ENCODE data around the gene ATF7. TPM values are rescaled to one million over a fixed set of nuclear protein-coding genes. Genes with fewer than 3 reads are reported as not detected.
"Not testable (repeated sequence)": the region's sequence is repeated elsewhere in the genome, so short reads cannot be mapped to it uniquely, and the experiment has no call there.

Gene ATF7
- polyA plus RNA-seq, 3 donors: 21.7 to 27.9 (median 24.4) TPM

GRCh38 chr12:53568809-53569557 is 57.2 kb downstream of the ATF7 start:
- H3K4me3 ChIP-seq (replicated peaks in 1 of 3; ENCODE audit: low read depth in 2 of 3, low read length in 3 of 3): no peak overlapping the region
- Mint-ChIP-seq H3K4me1 (peaks cover 39% of the 10 kb centered on the region), H3K27me3 (ENCODE audit: low read depth in 3 of 3) (no peaks in the 10 kb centered on the region), H3K9me3 (peaks cover 0 to 2% (median 0%) of the 10 kb centered on the region in 7 donors), H3K36me3 (peaks cover 15 to 31% of the 10 kb centered on the region in 2 donors), H3K4me3 (no peak overlapping the region), H3K27ac (no peak overlapping the region)
- intact Hi-C loops (cut with micrococcal nuclease): no loop called here
- H3K27ac ChIP-seq (ENCODE audit: low read depth in 1 of 2, low read length in 2 of 2): no peak overlapping the region
- H4K20me1 ChIP-seq (ENCODE audit: insufficient read depth, low read length): peaks cover 40% of the 10 kb centered on the region
- no peaks in the 10 kb centered on the region for H3K9me3 ChIP-seq (replicated peaks in 1 of 2; ENCODE audit: control insufficient read depth in 1 of 2, insufficient read depth in 1 of 2, low read length in 2 of 2)
- WGBS (ENCODE audit: insufficient coverage): no CpG with 5 or more reads among the region's 2 CpGs
- peaks cover 13 to 18% of the 10 kb centered on the region in 2 donors for H3K4me1 ChIP-seq (ENCODE audit: control insufficient read depth in 1 of 2, insufficient read depth in 2 of 2, low read length in 2 of 2)
- H3K36me3 ChIP-seq (replicated peaks in 1 of 2; ENCODE audit: control insufficient read depth in 1 of 2, insufficient read depth in 2 of 2, low read length in 2 of 2): peaks cover 7 to 18% of the 10 kb centered on the region in 2 donors
- peaks cover 66% of the 10 kb centered on the region for H3K79me2 ChIP-seq (ENCODE audit: insufficient read depth, low read length)
- no peak overlapping the region for H3K9ac ChIP-seq (ENCODE audit: insufficient read depth, low read length, poor library complexity, severe bottlenecking)
- H3K27me3 ChIP-seq (ENCODE audit: control insufficient read depth in 2 of 2, insufficient read depth in 2 of 2, low read length in 2 of 2): no peaks in the 10 kb centered on the region
- no peak for TF ChIP-seq CTCF (IDR thresholded peaks at IDR 0.05)
- H3K4me2 ChIP-seq (replicated peaks; ENCODE audit: extremely low read depth, low read length, poor library complexity, severe bottlenecking): no peak overlapping the region
- DNase-seq: no peak
- H2AFZ ChIP-seq (ENCODE audit: insufficient read depth, low read depth, low read length, poor library complexity, severe bottlenecking): no peak overlapping the region

DNA sequence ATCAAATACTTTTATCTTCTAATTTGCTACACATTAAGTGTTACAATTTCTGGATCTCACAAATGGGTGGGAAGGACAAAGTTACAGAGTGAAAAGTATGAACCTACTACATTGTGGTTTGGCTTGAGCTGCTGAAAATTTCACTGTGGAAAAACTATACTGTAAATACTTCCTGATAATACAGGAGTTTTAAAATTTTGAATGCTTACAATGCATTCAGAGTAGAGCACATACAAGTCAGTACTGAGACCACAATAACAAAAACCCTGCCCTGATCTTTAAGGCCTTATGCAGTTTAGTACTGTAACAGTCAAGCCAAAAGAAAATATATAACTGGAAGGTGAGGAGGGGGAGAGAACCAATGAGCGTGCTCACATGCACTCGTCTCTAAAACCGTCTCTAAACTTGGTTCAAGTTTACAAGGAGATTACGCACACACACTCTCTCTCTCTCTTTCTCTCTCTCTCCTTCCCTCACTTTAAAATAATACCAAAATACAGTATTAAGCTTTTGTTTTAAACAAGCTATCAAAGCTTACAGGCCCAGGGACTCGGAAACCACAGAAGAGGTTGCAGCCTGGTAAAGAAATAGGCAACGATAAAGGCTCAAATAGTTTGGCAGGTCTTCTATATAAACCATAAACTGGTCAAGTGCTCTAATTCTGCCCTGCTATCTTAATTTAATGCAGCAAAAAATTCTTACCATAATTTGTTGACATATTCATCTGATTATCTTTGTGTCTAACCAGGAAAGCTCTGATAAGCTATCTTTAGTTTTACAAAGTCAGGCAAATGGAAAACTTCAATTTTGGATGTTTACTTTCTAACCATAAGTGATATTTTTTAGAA is 58.0 kb downstream of the ATF7 start:
- Mint-ChIP-seq H3K4me3 (no peak overlapping the region), H3K36me3 (peaks cover 15 to 31% of the 10 kb centered on the region in 2 donors), H3K27me3 (ENCODE audit: low read depth in 3 of 3) (no peaks in the 10 kb centered on the region), H3K4me1 (peaks cover 39% of the 10 kb centered on the region), H3K27ac (no peak overlapping the region), H3K9me3 (peaks cover 0 to 2% (median 0%) of the 10 kb centered on the region in 7 donors)
- Histone ChIP-seq H4K20me1 (ENCODE audit: insufficient read depth, low read length) (peaks cover 47% of the 10 kb centered on the region), H2AFZ (ENCODE audit: insufficient read depth, low read depth, low read length, poor library complexity, severe bottlenecking) (no peak overlapping the region), H3K36me3 (replicated peaks in 1 of 2; ENCODE audit: control insufficient read depth in 1 of 2, insufficient read depth in 2 of 2, low read length in 2 of 2) (peaks cover 7 to 18% of the 10 kb centered on the region in 2 donors), H3K4me2 (replicated peaks; ENCODE audit: extremely low read depth, low read length, poor library complexity, severe bottlenecking) (no peak overlapping the region), H3K27ac (ENCODE audit: low read depth in 1 of 2, low read length in 2 of 2) (no peak overlapping the region), H3K4me3 (replicated peaks in 1 of 3; ENCODE audit: low read depth in 2 of 3, low read length in 3 of 3) (no peak overlapping the region), H3K9me3 (replicated peaks in 1 of 2; ENCODE audit: control insufficient read depth in 1 of 2, insufficient read depth in 1 of 2, low read length in 2 of 2) (no peaks in the 10 kb centered on the region), H3K4me1 (ENCODE audit: control insufficient read depth in 1 of 2, insufficient read depth in 2 of 2, low read length in 2 of 2) (peaks cover 18 to 20% of the 10 kb centered on the region in 2 donors), H3K79me2 (ENCODE audit: insufficient read depth, low read length) (peaks cover 66% of the 10 kb centered on the region), H3K9ac (ENCODE audit: insufficient read depth, low read length, poor library complexity, severe bottlenecking) (no peak overlapping the region), H3K27me3 (ENCODE audit: control insufficient read depth in 2 of 2, insufficient read depth in 2 of 2, low read length in 2 of 2) (no peaks in the 10 kb centered on the region)
- 67% methylated on average over 1 of the region's 6 CpGs for WGBS (ENCODE audit: insufficient coverage)
- intact Hi-C loops (cut with micrococcal nuclease): no loop called here
- no peak for TF ChIP-seq CTCF (IDR thresholded peaks at IDR 0.05)
- DNase-seq: no peak

DNA sequence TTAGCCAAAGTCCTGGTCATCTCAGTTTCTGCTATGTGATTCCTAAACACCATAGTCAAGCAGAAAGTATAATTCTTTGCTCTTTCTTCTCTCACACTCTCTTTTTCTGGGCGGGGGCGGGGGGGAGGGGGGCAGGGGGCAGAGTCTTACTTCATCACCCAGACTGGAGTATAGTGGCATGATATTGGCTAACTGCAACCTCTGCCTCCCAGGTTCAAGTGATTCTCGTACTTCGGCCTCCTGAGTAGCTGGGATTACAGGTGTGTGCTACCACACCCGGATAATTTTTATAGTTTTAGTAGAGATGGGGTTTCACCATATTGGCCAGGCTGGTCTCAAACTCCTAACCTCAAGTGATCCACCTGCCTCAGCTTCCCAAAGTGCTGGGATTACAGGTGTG is 60.8 kb downstream of the ATF7 start:
- H3K36me3 ChIP-seq (replicated peaks in 1 of 2; ENCODE audit: control insufficient read depth in 1 of 2, insufficient read depth in 2 of 2, low read length in 2 of 2): peaks cover under 1 to 17% of the 10 kb centered on the region in 2 donors
- H3K27ac ChIP-seq (ENCODE audit: low read depth in 1 of 2, low read length in 2 of 2); H3K9me3 ChIP-seq (replicated peaks in 1 of 2; ENCODE audit: control insufficient read depth in 1 of 2, insufficient read depth in 1 of 2, low read length in 2 of 2); H3K4me3 ChIP-seq (replicated peaks in 1 of 3; ENCODE audit: low read depth in 2 of 3, low read length in 3 of 3); intact Hi-C loops (cut with micrococcal nuclease); H3K27me3 Mint-ChIP-seq (ENCODE audit: low read depth in 3 of 3); H3K27ac Mint-ChIP-seq; H3K9me3 Mint-ChIP-seq; H2AFZ ChIP-seq (ENCODE audit: insufficient read depth, low read depth, low read length, poor library complexity, severe bottlenecking); DNase-seq; H3K4me3 Mint-ChIP-seq; H3K9ac ChIP-seq (ENCODE audit: insufficient read depth, low read length, poor library complexity, severe bottlenecking); H3K27me3 ChIP-seq (ENCODE audit: control insufficient read depth in 2 of 2, insufficient read depth in 2 of 2, low read length in 2 of 2); H3K4me2 ChIP-seq (replicated peaks; ENCODE audit: extremely low read depth, low read length, poor library complexity, severe bottlenecking): not testable (repeated sequence)
- peaks cover 52% of the 10 kb centered on the region for H3K79me2 ChIP-seq (ENCODE audit: insufficient read depth, low read length)
- H4K20me1 ChIP-seq (ENCODE audit: insufficient read depth, low read length): peaks cover 46% of the 10 kb centered on the region
- no CpG with 5 or more reads among the region's 5 CpGs for WGBS (ENCODE audit: insufficient coverage)
- Mint-ChIP-seq H3K36me3 (peaks cover 11 to 30% of the 10 kb centered on the region in 2 donors), H3K4me1 (peaks cover 32% of the 10 kb centered on the region)
- H3K4me1 ChIP-seq (ENCODE audit: control insufficient read depth in 1 of 2, insufficient read depth in 2 of 2, low read length in 2 of 2): peaks cover 18 to 20% of the 10 kb centered on the region in 2 donors

Measured in CD14-positive monocyte (primary cell).